ENCODE data around the gene HTR2B. TPM values are rescaled to one million over a fixed set of nuclear protein-coding genes. Genes with fewer than 3 reads are reported as not detected.
A peak's percentile ranks its signal among the peaks of the same experiment; 100 is the strongest.

HTR2B gene
- total and polyA plus RNA-seq, 2 of the 13 experiments (the other 11 are each of a cell fraction or from before 2014, with no cell fraction given), result 0.08 TPM; not detected in 1

- TF ChIP-seq DBP (CRISPR knock-in tag; IDR thresholded peaks at IDR 0.05; ENCODE audit: not compliant biosample characterization) (no peak), TCF7 (IDR thresholded peaks at IDR 0.05; ENCODE audit: low read depth) (0 out of 2 replicates have a peak, but pooled peaks have one; percentile 16), SOX13 (IDR thresholded peaks at IDR 0.05) (no peak), SOX13 (CRISPR knock-in tag; conservative IDR thresholded peaks at IDR 0.05 in 1 of 2, IDR thresholded peaks at IDR 0.05 in 1 of 2) (peak in 1 of 2 experiments; percentile 54; a peak in 2 of 4 replicates), SP4 (CRISPR knock-in tag; IDR thresholded peaks at IDR 0.05) (no peak), ZFP90 (CRISPR knock-in tag; IDR thresholded peaks at IDR 0.05; ENCODE audit: borderline replicate concordance) (no peak), KLF13 (CRISPR knock-in tag; IDR thresholded peaks at IDR 0.05) (no peak), SOX5 (CRISPR knock-in tag; IDR thresholded peaks at IDR 0.05; ENCODE audit: borderline replicate concordance) (0 out of 2 replicates have a peak, but pooled peaks have one; percentile 21), HNF4A (CRISPR knock-in tag; IDR thresholded peaks at IDR 0.05) (peak; percentile 60), SNAPC5 (CRISPR knock-in tag; IDR thresholded peaks at IDR 0.05; ENCODE audit: borderline replicate concordance) (no peak), EP300 (IDR thresholded peaks at IDR 0.05; ENCODE audit: low read depth in 2 of 2, low read length in 2 of 2) (peak in 1 of 2 experiments; percentile 59; a peak in 1 of 4 replicates), EP300 (CRISPR knock-in tag; IDR thresholded peaks at IDR 0.05; ENCODE audit: borderline replicate concordance) (no peak), ZNF609 (CRISPR knock-in tag; IDR thresholded peaks at IDR 0.05; ENCODE audit: borderline replicate concordance) (peak; percentile 51; the same call in 1 of the 2 replicates), ZNF670 (CRISPR knock-in tag; IDR thresholded peaks at IDR 0.05; ENCODE audit: borderline replicate concordance) (no peak), GFI1 (CRISPR knock-in tag; IDR thresholded peaks at IDR 0.05; ENCODE audit: borderline replicate concordance) (peak; percentile 99), GTF3A (CRISPR knock-in tag; conservative IDR thresholded peaks at IDR 0.05) (0 out of 2 replicates have a peak, but pooled peaks have one; percentile 18), TSC22D2 (CRISPR knock-in tag; IDR thresholded peaks at IDR 0.05; ENCODE audit: borderline replicate concordance) (no peak), AHDC1 (CRISPR knock-in tag; IDR thresholded peaks at IDR 0.05; ENCODE audit: borderline replicate concordance) (no peak)
These were observed 23.9 kb downstream of the HTR2B start (continued) for GRCh38 chr2:231100990-231101389.

Measured in HepG2 (cell line).